H54 (cell line): ENCODE data around the gene SLIT3.

Experiments
- DNase-seq: peaks from one replicate; pipeline ENCODE4 v3.0.0; 2011; ENCODE audit warnings: low spot score, mixed read lengths; ENCODE audit not compliant: insufficient read length
- FAIRE-seq: peaks from 3 replicates; lab custom pipeline; 2011; peaks lifted over from hg19 to GRCh38; lab: Jason Lieb, UNC
- POLR2A ChIP-seq: IDR thresholded peaks from 2 replicates; pipeline ENCODE4 v1.6.1; 2011; ENCODE audit warnings: low read depth, mild to moderate bottlenecking, low read length

SLIT3 gene

GRCh38 chr5:168898247-168898911 is 402.6 kb downstream of the SLIT3 start:
- no peak for TF ChIP-seq POLR2A
- FAIRE-seq (no peak), DNase-seq (no peak)

- TF ChIP-seq POLR2A = no peak
- DNase-seq (no peak), FAIRE-seq (no peak)
Observed at GRCh38 chr5:168897387-168898122, 403.4 kb downstream of the SLIT3 start.

DNA sequence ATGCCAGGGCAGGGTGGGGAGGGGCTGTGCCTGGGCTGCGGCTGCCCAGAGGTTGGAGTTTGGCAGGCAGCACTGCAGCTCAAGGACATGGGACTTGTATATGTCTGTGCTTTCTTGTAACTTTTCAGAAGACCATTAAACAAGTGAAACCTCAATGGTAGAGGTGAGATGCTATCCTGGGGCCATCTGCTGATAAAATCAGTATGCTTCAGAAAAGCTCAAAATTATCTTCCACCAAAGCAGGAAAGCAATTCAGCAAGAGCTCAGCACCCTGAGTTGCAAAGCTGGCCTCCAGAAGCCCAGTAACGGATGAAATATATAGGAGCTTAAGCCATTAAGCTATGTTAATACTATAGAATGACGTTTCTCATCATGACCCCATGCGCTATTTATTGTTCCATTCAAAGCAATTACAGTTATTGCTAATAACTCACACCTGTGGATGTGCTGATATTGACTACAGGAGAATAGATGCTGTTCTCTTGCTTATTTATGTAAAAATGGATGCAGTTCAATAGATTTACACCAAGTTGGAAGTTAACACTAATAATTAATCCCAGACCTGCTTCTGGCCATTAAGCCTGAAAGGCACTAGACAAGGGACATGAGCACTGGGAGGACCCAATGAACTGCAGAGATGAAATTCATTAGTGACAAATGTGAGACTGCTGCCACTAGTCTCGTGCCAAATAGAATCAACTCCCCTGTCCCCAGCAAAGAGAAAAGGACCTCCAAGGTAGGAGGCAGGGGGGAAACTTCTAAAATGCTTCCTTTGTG is 405.5 kb downstream of the SLIT3 start:
- DNase-seq (no peak), FAIRE-seq (no peak)
- no peak for TF ChIP-seq POLR2A

GRCh38 chr5:168893283-168893682 is 407.7 kb downstream of the SLIT3 start:
- no peak for FAIRE-seq

GRCh38 chr5:168892618-168893186 is 408.2 kb downstream of the SLIT3 start:
- DNase-seq (no peak), FAIRE-seq (no peak)
- TF ChIP-seq POLR2A = no peak

More at GRCh38 chr5:168893283-168893682, 407.7 kb downstream of the SLIT3 start:
- no peak for DNase-seq
- no peak for TF ChIP-seq POLR2A

GRCh38 chr5:168890816-168891812 is 409.8 kb downstream of the SLIT3 start:
- DNase-seq (no peak), FAIRE-seq (no peak)
- no peak for TF ChIP-seq POLR2A

DNA sequence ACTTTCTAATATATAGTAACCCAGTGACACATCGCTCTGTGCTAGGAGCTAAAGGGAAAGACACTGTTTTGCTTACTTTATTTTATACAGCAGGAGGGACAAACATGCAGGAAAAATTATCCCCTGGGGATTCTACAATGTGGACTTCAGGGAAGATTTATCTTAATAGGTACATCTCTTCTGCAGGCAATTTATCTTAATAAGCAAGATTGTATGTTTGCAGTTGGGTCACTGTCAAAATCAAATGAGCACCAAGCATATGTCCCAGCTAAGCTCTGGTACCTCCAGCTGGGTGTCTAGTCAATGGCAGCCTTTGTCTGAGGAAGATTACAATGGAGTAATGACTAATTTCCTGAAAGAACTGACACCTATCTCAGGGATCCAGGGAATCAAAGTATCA is 411.9 kb downstream of the SLIT3 start:
- no peak for DNase-seq
- TF ChIP-seq POLR2A = no peak
- FAIRE-seq = no peak

DNA sequence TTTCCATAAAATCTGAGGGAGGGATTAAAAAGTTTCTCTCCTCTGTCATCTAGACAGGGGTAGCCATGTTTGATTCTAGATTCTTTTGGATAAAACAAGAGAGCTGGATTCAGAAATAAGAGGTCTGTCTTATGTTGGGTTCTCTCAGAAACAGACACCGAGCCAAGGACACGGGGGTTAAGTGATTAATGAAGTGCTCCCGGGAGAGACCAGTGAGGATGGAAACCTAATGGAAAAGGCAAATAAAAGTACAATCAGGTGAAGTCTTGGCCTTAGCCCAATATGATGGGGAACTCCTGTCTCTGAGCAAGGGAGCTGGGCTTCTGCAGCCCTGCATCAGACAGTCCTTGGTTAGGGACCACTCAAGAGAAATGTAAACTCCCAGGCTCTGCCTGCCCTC is 413.0 kb downstream of the SLIT3 start:
- FAIRE-seq = no peak
- no peak for DNase-seq
- no peak for TF ChIP-seq POLR2A

DNA sequence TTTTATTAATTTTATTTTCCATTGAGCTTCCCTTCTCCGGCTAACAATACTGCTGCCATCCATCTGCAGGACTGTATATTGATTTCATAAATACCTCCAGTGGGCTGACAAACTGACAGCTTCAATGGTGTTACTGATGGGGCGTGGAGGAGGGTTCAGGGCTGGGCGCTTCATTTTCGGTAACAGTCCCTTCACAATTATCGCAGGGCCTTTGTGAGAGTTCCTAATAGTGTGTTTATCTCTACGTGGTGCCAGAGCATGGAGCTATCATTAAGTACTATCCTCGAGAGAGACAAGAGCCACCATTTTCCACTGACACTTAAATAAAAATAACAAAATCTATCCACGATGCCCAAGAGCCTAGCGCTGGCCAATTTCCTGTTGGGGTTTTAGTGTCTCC is 414.8 kb downstream of the SLIT3 start:
- FAIRE-seq = no peak
- no peak for TF ChIP-seq POLR2A
- DNase-seq = no peak

DNA sequence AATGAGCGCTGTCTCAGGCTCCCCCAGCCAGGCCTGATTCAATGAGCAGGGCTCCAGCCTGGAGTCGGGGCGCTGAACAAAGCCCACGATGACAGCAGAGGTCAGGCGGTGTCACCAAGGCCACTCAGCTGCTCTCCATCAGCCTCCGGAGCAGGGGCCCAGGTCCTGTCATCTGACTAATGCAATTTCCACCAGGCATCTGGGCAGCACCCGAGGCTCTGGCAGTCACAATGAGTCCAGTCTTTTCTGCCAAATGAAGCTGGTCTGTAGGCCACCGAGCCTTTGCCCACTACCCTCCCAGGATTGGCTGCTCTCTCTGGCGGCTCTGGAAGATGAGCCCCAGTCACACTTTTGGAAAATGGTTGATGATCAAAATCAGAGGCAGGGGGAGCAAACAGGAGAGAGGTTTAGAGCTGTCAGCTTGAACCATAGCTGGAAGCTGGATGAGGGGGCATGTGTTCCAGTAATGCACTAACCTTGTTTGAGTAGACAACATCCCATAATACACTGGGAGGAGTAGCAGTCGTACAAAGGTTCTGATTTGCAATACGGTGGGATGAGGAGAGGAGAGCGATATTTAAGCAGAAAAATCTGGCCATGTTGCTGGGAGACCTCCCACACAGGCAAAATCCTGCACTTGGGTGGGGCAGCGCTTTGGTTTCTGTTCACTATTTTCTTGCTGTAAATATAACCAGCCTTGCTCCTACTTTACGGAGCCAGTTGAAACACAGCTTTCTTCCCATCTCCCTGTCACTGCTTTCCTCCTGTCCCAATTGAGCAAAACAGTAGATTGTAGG is 415.4 kb downstream of the SLIT3 start:
- no peak for FAIRE-seq
- TF ChIP-seq POLR2A = no peak

GRCh38 chr5:168883991-168884390 is 416.9 kb downstream of the SLIT3 start:
- DNase-seq (no peak), FAIRE-seq (no peak)
- no peak for TF ChIP-seq POLR2A

More for the DNA sequence above, 415.4 kb downstream of the SLIT3 start:
- no peak for DNase-seq

DNA sequence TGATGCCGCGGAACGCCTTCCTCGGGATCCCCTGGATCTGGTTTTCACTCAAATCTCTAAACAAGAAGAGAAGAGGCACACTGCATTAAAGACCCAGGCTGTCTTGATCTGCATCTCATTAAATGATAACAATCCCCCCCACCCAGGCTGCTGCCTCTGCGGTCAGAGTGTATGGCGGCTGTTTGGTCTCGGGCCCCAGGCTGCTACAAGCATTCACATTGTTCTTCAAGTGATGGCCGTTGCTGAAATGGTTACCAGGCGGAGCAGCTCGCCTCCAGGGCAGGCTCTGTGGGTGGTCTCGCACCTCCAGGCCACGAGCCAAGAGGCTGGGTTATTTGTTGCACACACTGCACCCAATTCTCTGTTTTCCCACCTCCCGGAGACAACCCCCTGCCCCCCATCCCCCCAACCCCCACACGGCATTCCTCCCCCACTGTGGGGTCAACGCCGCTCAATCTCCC is 417.6 kb downstream of the SLIT3 start:
- FAIRE-seq = no peak
- TF ChIP-seq POLR2A = no peak
- no peak for DNase-seq
